ENCODE results near the gene CPN2.

Gene CPN2

DNA sequence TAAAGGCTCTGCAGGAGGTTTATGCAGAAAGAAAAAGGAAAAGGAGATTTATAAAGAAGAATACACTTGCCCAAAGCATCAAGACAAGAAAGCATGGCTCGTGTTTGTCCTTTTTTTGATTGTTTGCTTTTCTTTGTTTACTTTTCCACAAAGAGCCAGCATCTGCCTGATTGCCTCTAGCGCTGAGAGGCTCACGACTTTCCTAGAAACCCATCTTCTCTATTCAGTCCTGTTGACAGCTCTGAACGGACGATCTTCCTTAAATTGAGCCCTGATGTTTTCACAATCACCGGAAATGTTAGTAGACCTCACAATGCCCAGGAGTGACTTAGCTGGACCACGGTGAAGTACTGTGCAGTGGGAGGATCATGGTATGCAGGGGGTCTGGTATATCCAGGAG is 35.5 kb upstream of the CPN2 start:
- no peak overlapping the region for H3K9ac ChIP-seq
- H3K4me1 ChIP-seq = no peaks in the 10 kb centered on the region
- TF ChIP-seq CTCF (IDR thresholded peaks at IDR 0.05) = no peak
- no peaks in the 10 kb centered on the region for H3K79me2 ChIP-seq
- no peak overlapping the region for H3K4me3 ChIP-seq (ENCODE audit: low read depth, low read length)
- H3K36me3 ChIP-seq (ENCODE audit: control insufficient read depth, insufficient read depth, low read length) = no peaks in the 10 kb centered on the region
- no peaks in the 10 kb centered on the region for H3K9me3 ChIP-seq (ENCODE audit: control insufficient read depth, low read length)
- H3K27ac ChIP-seq = no peak overlapping the region
- H3K4me2 ChIP-seq (ENCODE audit: low read length) = no peak overlapping the region
- H2AFZ ChIP-seq = no peak overlapping the region
- no peaks in the 10 kb centered on the region for H3K27me3 ChIP-seq (ENCODE audit: control insufficient read depth, insufficient read depth, low read length)

GRCh38 chr3:194386066-194386465 is 34.9 kb upstream of the CPN2 start:
- no peaks in the 10 kb centered on the region for H3K4me1 ChIP-seq
- H3K79me2 ChIP-seq = no peaks in the 10 kb centered on the region
- H3K9ac ChIP-seq = no peak overlapping the region
- TF ChIP-seq CTCF (IDR thresholded peaks at IDR 0.05) = no peak
- H3K4me2 ChIP-seq (ENCODE audit: low read length) = no peak overlapping the region
- no peak overlapping the region for H2AFZ ChIP-seq
- no peaks in the 10 kb centered on the region for H3K9me3 ChIP-seq (ENCODE audit: control insufficient read depth, low read length)
- no peak overlapping the region for H3K27ac ChIP-seq
- H3K4me3 ChIP-seq (ENCODE audit: low read depth, low read length) = no peak overlapping the region
- H3K36me3 ChIP-seq (ENCODE audit: control insufficient read depth, insufficient read depth, low read length) = no peaks in the 10 kb centered on the region
- H3K27me3 ChIP-seq (ENCODE audit: control insufficient read depth, insufficient read depth, low read length) = no peaks in the 10 kb centered on the region

DNA sequence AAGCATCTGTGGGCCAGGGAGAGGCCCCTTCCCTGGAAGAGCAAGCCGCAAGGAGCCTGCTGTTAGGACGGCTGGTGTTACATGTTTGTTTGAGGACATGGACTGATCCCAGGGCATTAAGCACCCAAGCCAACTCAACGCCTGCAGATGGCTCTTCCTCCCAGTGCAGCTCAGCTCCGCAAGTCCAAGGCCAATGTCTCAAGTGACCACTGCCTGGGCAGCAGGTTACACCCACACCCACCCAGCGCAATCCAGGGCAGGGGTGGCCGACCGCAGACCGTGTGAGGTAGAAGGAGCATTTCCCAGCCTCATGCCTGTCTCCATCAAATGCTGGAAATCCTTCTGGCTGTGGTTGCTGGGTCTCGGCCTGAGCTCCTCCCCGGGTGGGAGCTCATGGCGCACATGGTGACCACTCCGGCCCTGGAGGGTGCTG is 33.5 kb upstream of the CPN2 start:
- TF ChIP-seq CTCF (IDR thresholded peaks at IDR 0.05) = no peak
- no peaks in the 10 kb centered on the region for H3K36me3 ChIP-seq (ENCODE audit: control insufficient read depth, insufficient read depth, low read length)
- no peak overlapping the region for H3K4me2 ChIP-seq (ENCODE audit: low read length)

DNA sequence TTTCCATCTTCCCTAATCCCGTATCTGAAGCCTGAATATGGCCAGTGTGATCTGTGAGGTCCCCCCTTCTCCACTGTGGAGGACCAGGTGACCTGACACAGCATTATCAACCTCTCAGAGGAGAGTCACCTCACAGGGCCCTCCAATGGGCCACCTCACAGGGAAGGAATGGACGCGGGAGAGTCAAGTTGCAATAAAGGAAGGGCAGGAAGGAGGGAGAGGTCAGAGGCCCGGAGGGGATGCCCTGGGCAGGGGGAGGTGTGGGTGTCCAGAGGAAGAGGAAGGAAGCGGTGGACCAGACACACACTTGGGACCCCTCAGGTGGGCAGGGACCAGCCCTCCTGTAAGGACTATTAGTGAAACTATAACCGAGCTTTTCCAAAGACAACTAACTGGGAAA is 33.0 kb upstream of the CPN2 start:
- Histone ChIP-seq H3K9me3 (ENCODE audit: control insufficient read depth, low read length) (no peaks in the 10 kb centered on the region), H3K4me2 (ENCODE audit: low read length) (no peak overlapping the region), H3K79me2 (no peaks in the 10 kb centered on the region), H3K4me3 (ENCODE audit: low read depth, low read length) (no peak overlapping the region), H2AFZ (no peak overlapping the region), H3K27me3 (ENCODE audit: control insufficient read depth, insufficient read depth, low read length) (no peaks in the 10 kb centered on the region), H3K9ac (no peak overlapping the region), H3K4me1 (no peaks in the 10 kb centered on the region), H3K27ac (no peak overlapping the region), H3K36me3 (ENCODE audit: control insufficient read depth, insufficient read depth, low read length) (no peaks in the 10 kb centered on the region)
- no peak for TF ChIP-seq CTCF (IDR thresholded peaks at IDR 0.05)

More for the DNA sequence above, 33.5 kb upstream of the CPN2 start:
- H3K9me3 ChIP-seq (ENCODE audit: control insufficient read depth, low read length) = no peaks in the 10 kb centered on the region
- no peaks in the 10 kb centered on the region for H3K4me1 ChIP-seq
- H3K27ac ChIP-seq = no peak overlapping the region
- no peaks in the 10 kb centered on the region for H3K27me3 ChIP-seq (ENCODE audit: control insufficient read depth, insufficient read depth, low read length)
- no peak overlapping the region for H3K9ac ChIP-seq
- no peaks in the 10 kb centered on the region for H3K79me2 ChIP-seq
- no peak overlapping the region for H3K4me3 ChIP-seq (ENCODE audit: low read depth, low read length)
- H2AFZ ChIP-seq = no peak overlapping the region

DNA sequence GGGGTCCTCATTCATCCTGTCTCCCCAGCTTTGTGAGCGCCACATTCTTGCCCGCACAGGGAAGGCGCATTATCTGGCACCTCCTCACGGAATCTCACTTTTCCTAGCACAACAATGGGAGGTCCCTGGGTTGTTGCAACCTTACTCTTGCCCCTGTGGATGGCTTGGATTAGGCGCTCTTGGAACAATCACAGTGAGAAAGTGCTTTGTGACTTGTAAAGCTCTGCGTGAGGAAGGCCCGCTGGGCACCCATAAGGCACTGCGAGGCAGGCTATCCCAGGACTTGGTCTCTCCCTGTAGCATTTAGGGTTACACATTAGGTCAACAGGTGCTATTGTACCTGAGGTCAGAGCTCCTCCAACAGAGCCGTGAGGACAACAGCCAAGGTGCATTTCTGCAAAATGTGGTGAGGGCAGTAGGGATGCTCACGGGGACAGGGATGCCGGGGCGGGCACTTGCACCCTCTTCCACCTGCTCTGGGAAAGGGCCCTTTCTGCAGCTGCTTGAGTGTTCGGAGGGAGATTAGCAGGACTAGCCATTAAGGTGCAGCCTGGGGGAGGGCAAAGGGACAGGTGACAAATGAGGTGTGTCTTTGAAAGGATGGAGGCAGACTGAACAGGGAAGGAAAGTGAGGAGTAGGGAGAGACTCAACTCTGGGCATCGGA is 32.3 kb upstream of the CPN2 start:
- Histone ChIP-seq H2AFZ (no peak overlapping the region), H3K79me2 (no peaks in the 10 kb centered on the region), H3K36me3 (ENCODE audit: control insufficient read depth, insufficient read depth, low read length) (no peaks in the 10 kb centered on the region), H3K4me3 (ENCODE audit: low read depth, low read length) (no peak overlapping the region), H3K4me2 (ENCODE audit: low read length) (no peak overlapping the region), H3K4me1 (no peaks in the 10 kb centered on the region), H3K27ac (no peak overlapping the region), H3K9ac (no peak overlapping the region), H3K27me3 (ENCODE audit: control insufficient read depth, insufficient read depth, low read length) (no peaks in the 10 kb centered on the region), H3K9me3 (ENCODE audit: control insufficient read depth, low read length) (no peaks in the 10 kb centered on the region)
- no peak for TF ChIP-seq CTCF (IDR thresholded peaks at IDR 0.05)

Data from parathyroid adenoma (tissue), 2 donors.